H9 (cell line): ENCODE results near the gene IGF2R. TPM values are rescaled to one million over a fixed set of nuclear protein-coding genes. Genes with fewer than 3 reads are reported as not detected.

Experiments
- DNase-seq: peaks from one replicate; pipeline ENCODE4 v3.0.0-alpha.2; 2017
- H2AFZ ChIP-seq: one replicate; pipeline ENCODE4 v1.6.1; 2013; ENCODE audit warnings: mild to moderate bottlenecking, low read length, control low read depth, moderate library complexity
- H2AK5ac ChIP-seq: 2 replicates; pipeline ENCODE4 v1.6.1; 2013; ENCODE audit warnings: low read length, control low read depth, mixed read lengths; ENCODE audit not compliant: insufficient read length
- H2BK120ac ChIP-seq: one replicate; pipeline ENCODE4 v1.6.1; 2013; ENCODE audit warnings: low read depth, mild to moderate bottlenecking, low read length, control low read depth, inconsistent platforms; ENCODE audit not compliant: poor library complexity, severe bottlenecking
- H2BK12ac ChIP-seq: 2 replicates; pipeline ENCODE4 v1.6.1; 2013; ENCODE audit warnings: low read length, control low read depth, mixed read lengths, low read depth; ENCODE audit not compliant: insufficient read length
- H2BK15ac ChIP-seq: 2 replicates; pipeline ENCODE4 v1.6.1; 2013; ENCODE audit warnings: low read depth, low read length, control low read depth
- H2BK20ac ChIP-seq: one replicate; pipeline ENCODE4 v1.6.1; 2013; ENCODE audit warnings: low read depth, mild to moderate bottlenecking, low read length, control low read depth, inconsistent platforms; ENCODE audit not compliant: poor library complexity, severe bottlenecking
- H2BK5ac ChIP-seq: 2 replicates; pipeline ENCODE4 v1.6.1; 2013; ENCODE audit warnings: low read length, control low read depth, mixed read lengths; ENCODE audit not compliant: insufficient read length
- H3K14ac ChIP-seq: 2 replicates; pipeline ENCODE4 v1.6.1; 2013; ENCODE audit warnings: low read length, control low read depth; ENCODE audit not compliant: insufficient read depth
- H3K18ac ChIP-seq: 2 replicates; pipeline ENCODE4 v1.6.1; 2013; ENCODE audit warnings: low read depth, mild to moderate bottlenecking, mixed read lengths, low read length, control low read depth; ENCODE audit not compliant: insufficient read length
- H3K23ac ChIP-seq: 2 replicates; pipeline ENCODE4 v1.6.1; 2013; ENCODE audit warnings: low read length, control low read depth, mixed read lengths, low read depth; ENCODE audit not compliant: insufficient read length
- H3K23me2 ChIP-seq: 2 replicates; pipeline ENCODE4 v1.6.1; 2013; ENCODE audit warnings: low read depth, mild to moderate bottlenecking, mixed read lengths, low read length, control low read depth; ENCODE audit not compliant: insufficient read length, poor library complexity, severe bottlenecking
- H3K27ac ChIP-seq: 2 replicates; pipeline ENCODE4 v1.5.1; 2013; ENCODE audit warnings: low read length, control low read depth, mixed read lengths, low read depth; ENCODE audit not compliant: insufficient read length
- H3K27me3 ChIP-seq: 2 replicates; pipeline ENCODE4 v1.6.1; 2013; ENCODE audit warnings: low read length, control low read depth, inconsistent platforms; ENCODE audit not compliant: insufficient read depth
- H3K4ac ChIP-seq: 2 replicates; pipeline ENCODE4 v1.6.1; 2013; ENCODE audit warnings: low read depth, mild to moderate bottlenecking, control low read depth, inconsistent platforms, low read length, moderate library complexity
- H3K4me1 ChIP-seq: 2 replicates; pipeline ENCODE4 v1.6.1; 2013; ENCODE audit warnings: low read length, control low read depth, inconsistent platforms; ENCODE audit not compliant: insufficient read depth
- H3K4me2 ChIP-seq: 2 replicates; pipeline ENCODE4 v1.6.1; 2013; ENCODE audit warnings: low read length, control low read depth, mixed read lengths; ENCODE audit not compliant: insufficient read length, insufficient read depth
- H3K56ac ChIP-seq: 2 replicates; pipeline ENCODE4 v1.6.1; 2013; ENCODE audit warnings: low read depth, mild to moderate bottlenecking, mixed read lengths, low read length, control low read depth; ENCODE audit not compliant: insufficient read length
- H3K79me1 ChIP-seq: 2 replicates; pipeline ENCODE4 v1.6.1; 2013; ENCODE audit warnings: low read depth, mild to moderate bottlenecking, moderate library complexity, low read length, control low read depth, inconsistent platforms; ENCODE audit not compliant: insufficient read depth, poor library complexity, severe bottlenecking
- H3K79me2 ChIP-seq: 2 replicates; pipeline ENCODE4 v1.6.1; 2013; ENCODE audit warnings: low read length, control low read depth, inconsistent platforms; ENCODE audit not compliant: insufficient read depth
- H3K9ac ChIP-seq: 2 replicates; pipeline ENCODE4 v1.6.1; 2013; ENCODE audit warnings: low read length, control low read depth, mixed read lengths; ENCODE audit not compliant: insufficient read length; ENCODE audit errors: extremely low read depth
- H3K9me3 ChIP-seq: one replicate; pipeline ENCODE4 v1.6.1; 2013; ENCODE audit warnings: low read depth, low read length, inconsistent platforms; ENCODE audit not compliant: control insufficient read depth
- H3T11ph ChIP-seq: one replicate; pipeline ENCODE4 v1.6.1; 2013; ENCODE audit warnings: mild to moderate bottlenecking, low read length, control low read depth, inconsistent platforms
- H4K20me1 ChIP-seq: one replicate; pipeline ENCODE4 v1.6.1; 2013; ENCODE audit not compliant: control insufficient read depth, insufficient read length, insufficient read depth
- H4K5ac ChIP-seq: 2 replicates; pipeline ENCODE4 v1.6.1; 2013; ENCODE audit warnings: low read depth, mild to moderate bottlenecking, mixed read lengths, low read length, control low read depth; ENCODE audit not compliant: insufficient read length
- H4K8ac ChIP-seq: replicated peaks from 2 replicates; pipeline ENCODE4 v1.6.1; 2013; ENCODE audit warnings: low read length, control low read depth, mixed read lengths, low read depth; ENCODE audit not compliant: insufficient read length
- H4K91ac ChIP-seq: 2 replicates; pipeline ENCODE4 v1.6.1; 2013; ENCODE audit warnings: low read depth, mild to moderate bottlenecking, moderate library complexity, mixed read lengths, low read length, control low read depth; ENCODE audit not compliant: insufficient read length
- H3K27ac Mint-ChIP-seq, 3 experiments: 2 replicates in 2 of 3; 3 replicates in 1 of 3; pipeline ENCODE4 v1.8.0; 2020 to 2021; ENCODE audit warnings: mixed read lengths in 3 of 3, mild to moderate bottlenecking in 1 of 3, moderate library complexity in 1 of 3
- H3K27me3 Mint-ChIP-seq: 2 replicates; pipeline ENCODE4 v1.8.0; 2021; ENCODE audit warnings: low read depth, mild to moderate bottlenecking, moderate library complexity, mixed read lengths
- H3K36me3 Mint-ChIP-seq, 3 experiments: 2 replicates in 2 of 3; 3 replicates in 1 of 3; pipeline ENCODE4 v1.8.0; 2020 to 2021; ENCODE audit warnings: low read depth in 3 of 3, mixed read lengths in 3 of 3; ENCODE audit not compliant: insufficient read depth in 1 of 3
- H3K4me1 Mint-ChIP-seq, 2 experiments: 2 replicates each; pipeline ENCODE4 v1.8.0; 2020; ENCODE audit warnings: mixed read lengths in 2 of 2
- H3K4me3 Mint-ChIP-seq, 2 experiments: 2 replicates in 1 of 2; 3 replicates in 1 of 2; pipeline ENCODE4 v1.8.0; 2020 to 2021; ENCODE audit warnings: mild to moderate bottlenecking in 2 of 2, mixed read lengths in 2 of 2, moderate library complexity in 1 of 2
- H3K9me3 Mint-ChIP-seq, 2 experiments: 2 replicates in 1 of 2; 3 replicates in 1 of 2; pipeline ENCODE4 v1.8.0; 2020; ENCODE audit warnings: mild to moderate bottlenecking in 2 of 2, mixed read lengths in 2 of 2, moderate library complexity in 1 of 2
- CTCF ChIP-seq: fragments of 200-600 bp; sonication (generic); conservative IDR thresholded peaks from 3 replicates; pipeline ENCODE4 v1.8.0; 2021; ENCODE audit warnings: antibody characterized with exemption, mild to moderate bottlenecking
- WGBS: extraction: QIAGEN DNeasy Blood & Tissue Kit; methylation state at CpG from one replicate; pipeline ENCODE4 v1.1.7; 2013; ENCODE audit warnings: missing lambda C conversion rate, low lambda C conversion rate, mixed read lengths; ENCODE audit not compliant: insufficient read length; ENCODE audit errors: extremely low coverage; 5-methylcytosine and 5-hydroxymethylcytosine counted together
- total RNA-seq: library from RNA; stranded (reverse); gene quantifications from 2 replicates; pipeline ENCODE4 v1.2.1, GENCODE V29; 2021

The IGF2R gene
- total RNA-seq, 1 experiment from 2014 or later = 66.7 TPM

GRCh38 chr6:159941286-159942113 lies 27.4 kb upstream of the IGF2R start:
- Histone ChIP-seq H2AFZ (no peak overlapping the region), H3K23me2 (no peaks in the 10 kb centered on the region), H3K23ac (no peak overlapping the region), H3K4me1 (no peaks in the 10 kb centered on the region), H2BK120ac (no peak overlapping the region), H3K79me2 (no peaks in the 10 kb centered on the region), H2BK5ac (no peak overlapping the region), H4K8ac (no peak overlapping the region), H3K27me3 (no peaks in the 10 kb centered on the region), H3K27ac (no peak overlapping the region), H4K20me1 (no peaks in the 10 kb centered on the region), H4K91ac (no peak overlapping the region), H3K14ac (no peak overlapping the region), H4K5ac (no peak overlapping the region), H3K56ac (no peak overlapping the region), H3K18ac (no peak overlapping the region), H2AK5ac (no peak overlapping the region), H2BK20ac (no peak overlapping the region), H3K4ac (no peak overlapping the region), H3K9me3 (no peaks in the 10 kb centered on the region), H2BK12ac (no peak overlapping the region), H3K79me1 (no peaks in the 10 kb centered on the region), H3T11ph (no peak overlapping the region), H2BK15ac (no peak overlapping the region), H3K4me2 (no peak overlapping the region), H3K9ac (no peak overlapping the region)
- no CpG with 5 or more reads among the region's 11 CpGs for WGBS
- no peak for DNase-seq
- Mint-ChIP-seq H3K27ac (no peak overlapping the region), H3K9me3 (peaks cover 18 to 28% of the 10 kb centered on the region in 2 experiments), H3K27me3 (peaks cover 11% of the 10 kb centered on the region), H3K36me3 (peaks cover 7 to 17% (median 9%) of the 10 kb centered on the region in 3 experiments), H3K4me1 (peaks cover 5 to 8% of the 10 kb centered on the region in 2 experiments), H3K4me3 (no peak overlapping the region)
- TF ChIP-seq CTCF = peak; percentile 64; the same call in 2 of the 3 replicates
